HG02678 (cell line): ENCODE measurements around the gene FOXK1.

Experiments
- ATAC-seq: cut with Tn5 transposase; IDR thresholded peaks from one replicate; pipeline ENCODE4 v1.9.1; 2021; ENCODE audit warnings: mild to moderate bottlenecking, moderate library complexity; ENCODE audit not compliant: unreplicated experiment

FOXK1 gene

GRCh38 chr7:4762121-4763055 lies 80.3 kb downstream of the FOXK1 start:
- no peak for ATAC-seq

GRCh38 chr7:4763091-4763793 lies 81.1 kb downstream of the FOXK1 start:
- no peak for ATAC-seq

GRCh38 chr7:4763794-4764185 lies 81.7 kb downstream of the FOXK1 start:
- no peak for ATAC-seq

GRCh38 chr7:4764402-4765007 lies 82.4 kb downstream of the FOXK1 start:
- ATAC-seq: no peak

- no peak for ATAC-seq
Measured at GRCh38 chr7:4765776-4766490, 83.8 kb downstream of the FOXK1 start.

- ATAC-seq: no peak
Measured at GRCh38 chr7:4766666-4767519, 84.8 kb downstream of the FOXK1 start.

- ATAC-seq: no peak
Measured at GRCh38 chr7:4768597-4769569, 86.8 kb downstream of the FOXK1 start.

- no peak for ATAC-seq
Measured at GRCh38 chr7:4769761-4770160, 87.7 kb downstream of the FOXK1 start.

GRCh38 chr7:4770886-4771285 lies 88.8 kb downstream of the FOXK1 start:
- ATAC-seq: no peak

- ATAC-seq: no peak
Measured at GRCh38 chr7:4771737-4772136, 89.6 kb downstream of the FOXK1 start.

GRCh38 chr7:4772306-4772705 lies 90.2 kb downstream of the FOXK1 start:
- ATAC-seq: no peak

- ATAC-seq: no peak
Measured at GRCh38 chr7:4774007-4774406, 91.9 kb downstream of the FOXK1 start.

GRCh38 chr7:4774658-4775249 lies 92.7 kb downstream of the FOXK1 start:
- ATAC-seq: peak; percentile 24

- peak; percentile 94 for ATAC-seq
Measured at GRCh38 chr7:4775250-4775847, 93.3 kb downstream of the FOXK1 start, which contains the start of gene AP5Z1. Gene AP5Z1 (plus strand): TSS chr7:4775623. CDS start chr7:4775716, 93 bp downstream.

GRCh38 chr7:4775848-4776623 lies 93.9 kb downstream of the FOXK1 start:
- peak; percentile 3 for ATAC-seq

- ATAC-seq: no peak
Measured at GRCh38 chr7:4779118-4779517, 97.0 kb downstream of the FOXK1 start.

GRCh38 chr7:4781366-4782069 lies 99.4 kb downstream of the FOXK1 start:
- ATAC-seq: no peak
